Measurements from ENCODE around the gene LMO4. TPM values are rescaled to one million over a fixed set of nuclear protein-coding genes. Genes with fewer than 3 reads are reported as not detected.

The LMO4 gene
- total and polyA plus RNA-seq, 10 of the 15 experiments (the other 5 are each of a cell fraction or from before 2014, with no cell fraction given): 3.8 to 76.6 (median 20.7) TPM

GRCh38 chr1:87335175-87335884 lies 6.7 kb downstream of the LMO4 start:
- CTCF ChIA-PET: interaction anchor here (0.5 to 2.0 kb wide), 13 partner anchors 9 to 618 kb away, joined by 3 to 12 read pairs (median 4); no protein-coding TSS in a partner anchor
- Histone ChIP-seq H3K4me1 (ENCODE audit: control insufficient read depth, insufficient read depth, low read length) (peaks cover 14% of the 10 kb centered on the region), H2AFZ (ENCODE audit: control insufficient read depth, low read depth, low read length) (peak overlapping the region; percentile 76), H3K4me3 (peak overlapping the region; percentile 75), H3K36me3 (ENCODE audit: control insufficient read depth in 2 of 2, insufficient read depth in 2 of 2, low read length in 1 of 2) (peaks cover 2 to 7% of the 10 kb centered on the region in 2 experiments; a peak in 2 of 4 replicates), H3K4me2 (ENCODE audit: control insufficient read depth, insufficient read depth) (peak overlapping the region; percentile 79), H3K27me3 (replicated peaks in 1 of 2; ENCODE audit: control insufficient read depth in 2 of 2, insufficient read depth in 2 of 2, low read length in 1 of 2) (no peaks in the 10 kb centered on the region), H3K9ac (ENCODE audit: control insufficient read depth, insufficient read depth, low read length) (peak overlapping the region; percentile 79), H3K27ac (ENCODE audit: control insufficient read depth, insufficient read depth) (peak overlapping the region; percentile 53), H3K9me3 (replicated peaks; ENCODE audit: control insufficient read depth, insufficient read depth, low read length) (no peaks in the 10 kb centered on the region), H3K79me2 (ENCODE audit: control insufficient read depth, insufficient read depth, low read length) (peaks cover 44% of the 10 kb centered on the region), H4K20me1 (ENCODE audit: control insufficient read depth, insufficient read depth) (no peaks in the 10 kb centered on the region)
- RAD21 ChIA-PET (ENCODE audit: unreplicated experiment): interaction anchor here (0.6 to 7.9 kb wide), 10 partner anchors 9 to 618 kb away, joined by 3 to 55 read pairs (median 4); no protein-coding TSS in a partner anchor
- intact Hi-C loops (cut with micrococcal nuclease; ENCODE audit: unreplicated experiment) (loop anchor here (10.0 kb wide), 2 partner anchors 421 to 631 kb away; partner anchors contain the start of genes HS2ST1, SELENOF and SH3GLB1), in situ Hi-C loops (cut with MboI) (no loop called here)
- WGBS (ENCODE audit: insufficient coverage, insufficient replicate concordance, low lambda C conversion rate, missing lambda C conversion rate): 2% methylated on average over 35 of the region's 60 CpGs
- POLR2A ChIA-PET: interaction anchor here (0.6 to 2.0 kb wide), 4 partner anchors 14 to 123 kb away, joined by 3 to 6 read pairs (median 4); no protein-coding TSS in a partner anchor
- DNase-seq (ENCODE audit: low read depth, low spot score) (no peak), ATAC-seq (peak; percentile 65), FAIRE-seq (no peak)
- no TSS peak for BruUV-seq (replicated peaks)
- SMC1A ChIA-PET (ENCODE audit: uncharacterized antibody, unreplicated experiment): interaction anchor here (0.8 to 2.1 kb wide), 13 partner anchors 9 to 619 kb away, joined by 3 to 12 read pairs (median 3); no protein-coding TSS in a partner anchor
- no peak for TF ChIP-seq HDAC2 (IDR thresholded peaks at IDR 0.05)
- no peak for TF ChIP-seq JUNB (IDR thresholded peaks at IDR 0.05)
- TF ChIP-seq HCFC1 (IDR thresholded peaks at IDR 0.05; ENCODE audit: low read length): no peak
- TF ChIP-seq KAT2A (conservative IDR thresholded peaks at IDR 0.05; ENCODE audit: control insufficient read depth, low read depth, low read length): no peak
- no peak for TF ChIP-seq RFX5 (IDR thresholded peaks at IDR 0.05; ENCODE audit: low read depth, low read length)
- TF ChIP-seq MYB (IDR thresholded peaks at IDR 0.05; ENCODE audit: borderline replicate concordance, low read depth, low read length): no peak
- no peak for TF ChIP-seq FOXK2 (IDR thresholded peaks at IDR 0.05)
- no peak for TF ChIP-seq CREM (IDR thresholded peaks at IDR 0.05; ENCODE audit: low read depth)
- TF ChIP-seq BRCA1 (IDR thresholded peaks at IDR 0.05; ENCODE audit: low read depth, low read length): no peak
- no peak for TF ChIP-seq NFYB (IDR thresholded peaks at IDR 0.05; ENCODE audit: insufficient read depth, low read depth, low read length)
- no peak for TF ChIP-seq SKIL (IDR thresholded peaks at IDR 0.05; ENCODE audit: low read depth, poor library complexity, severe bottlenecking)
- TF ChIP-seq SMAD1 (IDR thresholded peaks at IDR 0.05; ENCODE audit: low read depth, partially characterized antibody): no peak
- TF ChIP-seq BMI1 (IDR thresholded peaks at IDR 0.05; ENCODE audit: borderline replicate concordance): no peak
- no peak for TF ChIP-seq SUZ12 (IDR thresholded peaks at IDR 0.05; ENCODE audit: unreplicated experiment)
- no peak for TF ChIP-seq POLR2AphosphoS5 (IDR thresholded peaks at IDR 0.05; ENCODE audit: low read length)
- no peak for TF ChIP-seq PRDM15 (CRISPR knock-in tag; IDR thresholded peaks at IDR 0.05)
- no peak for TF ChIP-seq YBX1 (IDR thresholded peaks at IDR 0.05)
- no peak for TF ChIP-seq SMAD5 (IDR thresholded peaks at IDR 0.05; ENCODE audit: low read depth)
- peak in 1 of 2 experiments; percentile 76; a peak in 2 of 4 replicates for TF ChIP-seq ETV6 (conservative IDR thresholded peaks at IDR 0.05 in 1 of 2, IDR thresholded peaks at IDR 0.05 in 1 of 2; ENCODE audit: borderline replicate concordance in 1 of 2, low read depth in 1 of 2)
